IPS-18c (cell line): ENCODE results near the gene SLC24A3.

Experiments used
- H3K4me3 ChIP-seq: 2 replicates; pipeline ENCODE4 v1.7.0; 2013; ENCODE audit warnings: low read depth, mild to moderate bottlenecking, low read length, moderate library complexity; ENCODE audit not compliant: insufficient read depth
- H3K9me3 ChIP-seq: one replicate; pipeline ENCODE4 v1.6.1; 2013; ENCODE audit warnings: mild to moderate bottlenecking, low read length, moderate library complexity; ENCODE audit not compliant: control insufficient read depth, insufficient read depth

SLC24A3 gene

GRCh38 chr20:19582782-19583181 is 370.3 kb downstream of the SLC24A3 start:
- Histone ChIP-seq H3K4me3 (no peak overlapping the region), H3K9me3 (no peaks in the 10 kb centered on the region)

GRCh38 chr20:19583532-19584175 is 371.2 kb downstream of the SLC24A3 start:
- no peak overlapping the region for H3K4me3 ChIP-seq
- no peaks in the 10 kb centered on the region for H3K9me3 ChIP-seq

- H3K4me3 ChIP-seq: no peak overlapping the region
- no peaks in the 10 kb centered on the region for H3K9me3 ChIP-seq
These were observed 375.8 kb downstream of the SLC24A3 start for GRCh38 chr20:19588241-19588640.

GRCh38 chr20:19588732-19589131 is 376.3 kb downstream of the SLC24A3 start:
- Histone ChIP-seq H3K9me3 (no peaks in the 10 kb centered on the region), H3K4me3 (no peak overlapping the region)

GRCh38 chr20:19589787-19590362 is 377.4 kb downstream of the SLC24A3 start:
- H3K4me3 ChIP-seq: no peak overlapping the region

GRCh38 chr20:19590382-19590781 is 377.9 kb downstream of the SLC24A3 start:
- Histone ChIP-seq H3K9me3 (no peaks in the 10 kb centered on the region), H3K4me3 (no peak overlapping the region)

More at GRCh38 chr20:19589787-19590362, 377.4 kb downstream of the SLC24A3 start:
- no peaks in the 10 kb centered on the region for H3K9me3 ChIP-seq

- H3K9me3 ChIP-seq: no peaks in the 10 kb centered on the region
These were observed 381.3 kb downstream of the SLC24A3 start for GRCh38 chr20:19593762-19594161.

GRCh38 chr20:19594896-19595295 is 382.5 kb downstream of the SLC24A3 start:
- Histone ChIP-seq H3K9me3 (no peaks in the 10 kb centered on the region), H3K4me3 (no peak overlapping the region)

More at GRCh38 chr20:19593762-19594161, 381.3 kb downstream of the SLC24A3 start:
- H3K4me3 ChIP-seq: no peak overlapping the region

GRCh38 chr20:19598117-19598850 is 385.8 kb downstream of the SLC24A3 start:
- Histone ChIP-seq H3K9me3 (no peaks in the 10 kb centered on the region), H3K4me3 (no peak overlapping the region)

- no peaks in the 10 kb centered on the region for H3K9me3 ChIP-seq
- no peak overlapping the region; the same call in 1 of the 2 replicates for H3K4me3 ChIP-seq
These were observed 386.8 kb downstream of the SLC24A3 start for GRCh38 chr20:19599200-19599599.

- no peaks in the 10 kb centered on the region for H3K9me3 ChIP-seq
- no peak overlapping the region for H3K4me3 ChIP-seq
These were observed 387.6 kb downstream of the SLC24A3 start for GRCh38 chr20:19600042-19600441.

- no peak overlapping the region for H3K4me3 ChIP-seq
- no peaks in the 10 kb centered on the region for H3K9me3 ChIP-seq
These were observed 388.8 kb downstream of the SLC24A3 start for GRCh38 chr20:19601126-19601810.

GRCh38 chr20:19602675-19603375 is 390.4 kb downstream of the SLC24A3 start:
- Histone ChIP-seq H3K4me3 (no peak overlapping the region), H3K9me3 (no peaks in the 10 kb centered on the region)

- H3K4me3 ChIP-seq: no peak overlapping the region
These were observed 390.9 kb downstream of the SLC24A3 start for GRCh38 chr20:19603376-19603750.

GRCh38 chr20:19605786-19606485 is 393.5 kb downstream of the SLC24A3 start:
- Histone ChIP-seq H3K9me3 (no peaks in the 10 kb centered on the region), H3K4me3 (no peak overlapping the region)

More at GRCh38 chr20:19603376-19603750, 390.9 kb downstream of the SLC24A3 start:
- H3K9me3 ChIP-seq: no peaks in the 10 kb centered on the region

GRCh38 chr20:19609642-19610223 is 397.3 kb downstream of the SLC24A3 start:
- Histone ChIP-seq H3K9me3 (no peaks in the 10 kb centered on the region), H3K4me3 (no peak overlapping the region)
